SKM-1 (cell line): ENCODE results near the gene SMAD3.

Source experiments
- DNase-seq: peaks from one replicate; lab custom pipeline; 2025; ENCODE audit not compliant: unreplicated experiment; lab: John Stamatoyannopoulos, UW

SMAD3 gene

GRCh38 chr15:67178569-67179210 lies 113.3 kb downstream of the SMAD3 start:
- no peak for DNase-seq

DNA sequence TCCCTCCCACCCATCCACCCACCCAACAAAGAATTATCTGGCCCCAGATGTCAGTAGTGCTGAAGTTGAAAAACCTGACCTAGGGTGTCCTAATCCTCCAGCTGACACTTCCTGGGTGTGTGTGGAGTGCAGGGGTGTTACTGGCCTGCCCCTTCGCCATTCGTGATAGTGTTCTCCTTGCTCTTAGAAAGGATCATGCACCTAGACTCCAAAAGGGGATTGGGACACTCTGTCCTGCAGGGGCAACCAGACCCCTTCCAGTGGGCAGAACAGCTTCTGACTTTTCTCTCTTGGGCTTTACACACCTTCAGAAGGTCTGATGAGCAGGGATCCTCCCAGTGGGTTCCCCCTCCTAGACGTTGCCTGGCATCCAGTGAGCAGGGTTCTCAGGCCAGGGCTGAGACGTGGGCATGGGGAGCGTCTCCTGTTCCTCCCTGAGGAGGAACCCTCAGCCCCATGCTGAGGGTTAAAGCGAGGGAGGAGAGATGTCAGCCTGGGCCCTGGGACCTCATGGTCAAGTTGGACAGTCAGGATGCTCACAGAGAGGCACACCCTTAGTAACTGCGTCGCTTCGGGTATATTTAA lies 114.1 kb downstream of the SMAD3 start:
- DNase-seq, result no peak

DNA sequence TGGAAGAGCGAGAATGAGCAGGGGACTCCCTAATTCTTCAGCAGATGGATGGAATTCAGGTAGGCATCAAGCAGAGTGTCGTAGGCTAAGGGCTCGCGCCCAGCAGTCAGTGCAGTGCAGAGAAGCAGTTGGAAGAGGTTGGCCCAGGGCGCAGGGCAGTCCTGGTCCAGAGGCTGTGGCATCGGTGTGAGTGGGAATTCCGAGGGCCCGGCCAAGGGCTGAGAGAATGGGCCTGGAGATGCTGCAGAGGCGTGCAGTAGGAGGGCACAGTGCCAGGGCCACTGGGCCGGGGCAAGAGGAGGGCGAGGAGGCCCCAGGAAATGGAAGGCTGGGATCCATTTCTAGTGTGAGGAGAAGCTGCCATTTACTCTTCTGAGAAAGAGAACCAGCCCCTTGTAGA lies 114.6 kb downstream of the SMAD3 start:
- DNase-seq, result no peak

DNA sequence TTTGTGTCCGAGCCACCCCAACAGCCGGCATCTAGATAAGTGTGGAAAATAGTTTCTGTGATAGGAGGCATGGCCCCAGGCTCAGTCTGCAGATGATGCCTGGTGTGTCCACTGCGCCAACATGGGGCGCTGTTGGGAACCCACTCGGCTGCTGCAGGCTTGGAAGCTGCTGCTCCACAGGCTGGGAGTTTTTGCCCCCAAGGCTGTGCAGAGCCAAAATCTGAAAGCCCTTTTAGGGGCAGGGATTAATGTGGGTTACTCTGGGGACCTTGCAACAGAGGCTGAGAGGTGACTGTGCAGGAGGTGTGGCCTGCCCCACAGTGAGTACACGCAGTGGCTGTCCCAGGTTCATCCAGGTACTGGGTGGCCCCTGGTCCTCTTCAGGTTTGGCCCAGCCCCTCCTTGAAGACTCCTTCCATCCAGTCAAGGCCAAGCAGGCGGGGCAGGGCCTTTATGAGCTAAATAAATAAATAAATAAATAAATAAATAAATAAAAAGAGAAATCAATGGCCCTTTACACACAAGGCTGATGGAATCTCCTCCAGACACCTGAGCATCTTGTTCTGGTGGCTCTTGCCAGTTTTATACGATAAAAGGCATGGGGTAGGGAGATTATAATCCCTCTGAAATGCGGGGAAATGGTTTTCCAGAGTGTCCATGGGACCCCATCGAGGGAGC lies 115.3 kb downstream of the SMAD3 start:
- DNase-seq, result no peak

DNA sequence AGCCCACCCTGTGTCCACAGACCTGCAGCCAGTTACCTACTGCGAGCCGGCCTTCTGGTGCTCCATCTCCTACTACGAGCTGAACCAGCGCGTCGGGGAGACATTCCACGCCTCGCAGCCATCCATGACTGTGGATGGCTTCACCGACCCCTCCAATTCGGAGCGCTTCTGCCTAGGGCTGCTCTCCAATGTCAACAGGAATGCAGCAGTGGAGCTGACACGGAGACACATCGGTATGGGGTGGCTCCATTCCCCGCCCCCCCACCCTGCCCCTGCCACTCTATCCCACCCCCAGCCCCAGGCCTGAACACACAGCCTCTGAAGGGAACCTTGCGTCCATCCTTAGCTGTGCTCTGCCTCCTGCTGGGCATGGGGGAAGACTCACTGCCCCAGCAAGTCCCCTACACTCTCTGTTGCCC lies 115.8 kb downstream of the SMAD3 start:
- DNase-seq, result no peak

GRCh38 chr15:67183443-67184169 lies 118.2 kb downstream of the SMAD3 start:
- DNase-seq, result no peak

- no peak for DNase-seq
Measured at GRCh38 chr15:67184208-67184925, 119.0 kb downstream of the SMAD3 start.

GRCh38 chr15:67185051-67185450 lies 119.6 kb downstream of the SMAD3 start:
- no peak for DNase-seq

- no peak for DNase-seq
Measured at GRCh38 chr15:67185621-67186225, 120.3 kb downstream of the SMAD3 start.

GRCh38 chr15:67186226-67186649 lies 120.8 kb downstream of the SMAD3 start:
- DNase-seq, result no peak

- DNase-seq, result no peak
Measured at GRCh38 chr15:67186688-67187087, 121.3 kb downstream of the SMAD3 start.

DNA sequence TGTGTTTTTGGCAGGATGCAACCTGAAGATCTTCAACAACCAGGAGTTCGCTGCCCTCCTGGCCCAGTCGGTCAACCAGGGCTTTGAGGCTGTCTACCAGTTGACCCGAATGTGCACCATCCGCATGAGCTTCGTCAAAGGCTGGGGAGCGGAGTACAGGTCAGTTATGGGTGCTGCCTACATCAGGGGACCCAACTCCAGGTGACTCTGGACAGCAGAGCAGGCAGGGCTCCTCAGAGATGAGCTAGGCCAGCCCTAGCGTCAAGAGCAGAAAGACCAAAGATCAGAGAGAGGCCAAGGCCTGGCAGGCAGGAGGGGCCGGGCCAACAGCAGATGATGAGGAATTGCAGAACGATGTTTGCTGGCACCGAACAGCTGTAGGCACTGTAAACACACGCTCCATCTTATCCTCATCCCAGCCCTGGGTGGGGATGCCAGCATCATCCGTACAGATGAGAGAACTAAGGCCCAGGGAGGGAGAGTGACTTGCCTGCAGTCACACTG lies 122.0 kb downstream of the SMAD3 start:
- DNase-seq, result no peak

GRCh38 chr15:67188551-67189218 lies 123.3 kb downstream of the SMAD3 start:
- DNase-seq, result no peak

- no peak for DNase-seq
Measured at GRCh38 chr15:67189326-67190051, 124.1 kb downstream of the SMAD3 start.

DNA sequence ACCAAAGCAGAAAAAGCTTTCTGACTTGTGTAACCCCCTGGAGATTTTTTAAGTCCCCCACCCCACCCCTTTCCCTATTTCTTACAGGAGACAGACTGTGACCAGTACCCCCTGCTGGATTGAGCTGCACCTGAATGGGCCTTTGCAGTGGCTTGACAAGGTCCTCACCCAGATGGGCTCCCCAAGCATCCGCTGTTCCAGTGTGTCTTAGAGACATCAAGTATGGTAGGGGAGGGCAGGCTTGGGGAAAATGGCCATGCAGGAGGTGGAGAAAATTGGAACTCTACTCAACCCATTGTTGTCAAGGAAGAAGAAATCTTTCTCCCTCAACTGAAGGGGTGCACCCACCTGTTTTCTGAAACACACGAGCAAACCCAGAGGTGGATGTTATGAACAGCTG lies 124.9 kb downstream of the SMAD3 start:
- no peak for DNase-seq

- no peak for DNase-seq
Measured at GRCh38 chr15:67190813-67191212, 125.4 kb downstream of the SMAD3 start.

- DNase-seq, result no peak
Measured at GRCh38 chr15:67192185-67192820, 126.9 kb downstream of the SMAD3 start.

DNA sequence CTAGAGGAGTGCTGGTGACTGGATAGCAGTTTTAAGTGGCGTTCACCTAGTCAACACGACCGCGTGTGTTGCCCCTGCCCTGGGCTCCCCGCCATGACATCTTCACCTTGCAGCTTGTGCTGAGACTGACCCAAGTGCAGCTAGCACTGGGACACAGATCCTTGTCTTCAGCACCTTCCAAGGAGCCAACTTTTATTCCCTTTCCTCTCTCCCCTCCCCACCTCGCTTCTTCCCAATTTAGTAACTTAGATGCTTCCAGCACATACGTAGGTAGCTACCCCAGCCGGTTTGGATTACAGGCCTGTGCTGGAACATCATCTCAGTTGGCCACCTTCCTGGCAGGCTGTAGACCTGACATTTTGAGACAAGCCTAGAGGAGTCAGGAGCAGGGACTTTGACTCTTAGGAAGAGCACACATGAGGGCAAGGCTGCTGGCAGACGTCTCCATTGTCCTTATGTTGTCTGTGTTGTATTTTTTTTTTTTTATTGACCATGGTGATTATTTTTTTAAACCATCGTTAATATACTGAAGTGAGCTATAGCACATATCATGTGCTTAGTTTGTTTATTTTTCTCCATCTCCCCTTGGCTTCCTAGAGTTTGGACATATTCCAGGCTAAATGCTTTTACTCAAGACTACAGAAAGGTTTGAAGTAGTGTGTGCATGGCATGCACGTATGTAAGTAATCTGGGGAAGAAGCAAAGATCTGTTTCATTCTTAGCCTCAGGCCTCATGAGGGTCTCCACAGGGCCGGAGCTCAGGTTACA lies 128.0 kb downstream of the SMAD3 start:
- DNase-seq, result no peak
